Hepatocyte (in vitro differentiated cells): Measurements from ENCODE around the gene BRD3OS.

Source experiments
- EZH2 ChIP-seq: fragments of 200-600 bp; sonication (generic); IDR thresholded peaks from 2 replicates; pipeline ENCODE4 v1.6.1; 2016; ENCODE audit warnings: antibody characterized with exemption, mild to moderate bottlenecking, borderline replicate concordance
- EZH2phosphoT487 ChIP-seq: fragments of 200-600 bp; sonication (generic); IDR thresholded peaks from one replicate; pipeline ENCODE4 v1.6.1; 2018; ENCODE audit warnings: antibody characterized with exemption, mild to moderate bottlenecking, low read depth, moderate library complexity; ENCODE audit not compliant: unreplicated experiment, severe bottlenecking
- TF ChIP-seq, protein P1 (sequence below): fragments of 200-600 bp; sonication (generic); IDR thresholded peaks from 2 replicates; pipeline ENCODE4 v1.5.1; 2016; ENCODE audit warnings: antibody characterized with exemption, mild to moderate bottlenecking; ENCODE audit not compliant: poor library complexity

DNA sequence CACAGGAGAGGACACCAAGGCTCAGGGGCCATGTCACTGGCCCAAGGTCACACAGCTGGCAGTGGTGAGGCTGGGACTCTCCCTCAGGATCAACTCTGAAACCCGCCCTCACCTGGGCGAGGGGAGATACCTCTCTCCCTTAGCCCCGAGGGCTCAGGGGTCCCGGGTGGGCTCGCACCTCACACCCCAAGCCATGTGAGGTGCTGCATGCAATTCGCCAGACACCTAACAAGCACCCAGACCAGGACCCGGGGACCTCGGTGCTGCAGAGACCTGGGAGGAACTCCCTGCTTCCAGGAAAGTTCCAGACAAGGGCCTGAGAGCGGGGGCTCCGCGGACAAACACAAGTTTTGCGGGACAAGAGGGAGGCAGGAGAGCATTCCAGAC is 23.3 kb downstream of the BRD3OS start:
- TF ChIP-seq, protein P1, sequence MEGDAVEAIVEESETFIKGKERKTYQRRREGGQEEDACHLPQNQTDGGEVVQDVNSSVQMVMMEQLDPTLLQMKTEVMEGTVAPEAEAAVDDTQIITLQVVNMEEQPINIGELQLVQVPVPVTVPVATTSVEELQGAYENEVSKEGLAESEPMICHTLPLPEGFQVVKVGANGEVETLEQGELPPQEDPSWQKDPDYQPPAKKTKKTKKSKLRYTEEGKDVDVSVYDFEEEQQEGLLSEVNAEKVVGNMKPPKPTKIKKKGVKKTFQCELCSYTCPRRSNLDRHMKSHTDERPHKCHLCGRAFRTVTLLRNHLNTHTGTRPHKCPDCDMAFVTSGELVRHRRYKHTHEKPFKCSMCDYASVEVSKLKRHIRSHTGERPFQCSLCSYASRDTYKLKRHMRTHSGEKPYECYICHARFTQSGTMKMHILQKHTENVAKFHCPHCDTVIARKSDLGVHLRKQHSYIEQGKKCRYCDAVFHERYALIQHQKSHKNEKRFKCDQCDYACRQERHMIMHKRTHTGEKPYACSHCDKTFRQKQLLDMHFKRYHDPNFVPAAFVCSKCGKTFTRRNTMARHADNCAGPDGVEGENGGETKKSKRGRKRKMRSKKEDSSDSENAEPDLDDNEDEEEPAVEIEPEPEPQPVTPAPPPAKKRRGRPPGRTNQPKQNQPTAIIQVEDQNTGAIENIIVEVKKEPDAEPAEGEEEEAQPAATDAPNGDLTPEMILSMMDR = no peak
- TF ChIP-seq EZH2phosphoT487 = no peak
- no peak for TF ChIP-seq EZH2
